Osteocyte (in vitro differentiated cells): Measurements from ENCODE around the gene CNOT1. TPM values are rescaled to one million over a fixed set of nuclear protein-coding genes. Genes with fewer than 3 reads are reported as not detected.
A peak's percentile ranks its signal among the peaks of the same experiment; 100 is the strongest.
"Not testable (repeated sequence)": the region's sequence is repeated elsewhere in the genome, so short reads cannot be mapped to it uniquely, and the experiment has no call there.

Source experiments
- DNase-seq: peaks from one replicate; pipeline ENCODE4 v3.0.0; 2021; ENCODE audit warnings: mixed read lengths; ENCODE audit not compliant: unreplicated experiment; ENCODE audit errors: extremely low spot score
- H3K27ac Mint-ChIP-seq: one replicate; pipeline ENCODE4 v1.8.0; 2021; ENCODE audit warnings: mild to moderate bottlenecking, mixed read lengths; ENCODE audit not compliant: unreplicated experiment
- H3K27me3 Mint-ChIP-seq: one replicate; pipeline ENCODE4 v1.8.0; 2021; ENCODE audit warnings: mixed read lengths; ENCODE audit not compliant: unreplicated experiment
- H3K36me3 Mint-ChIP-seq: one replicate; pipeline ENCODE4 v1.8.0; 2021; ENCODE audit warnings: mixed read lengths; ENCODE audit not compliant: unreplicated experiment
- H3K4me1 Mint-ChIP-seq: one replicate; pipeline ENCODE4 v1.8.0; 2021; ENCODE audit warnings: mixed read lengths; ENCODE audit not compliant: unreplicated experiment
- H3K4me3 Mint-ChIP-seq: one replicate; pipeline ENCODE4 v1.8.0; 2021; ENCODE audit warnings: mild to moderate bottlenecking, moderate library complexity, mixed read lengths; ENCODE audit not compliant: unreplicated experiment
- H3K9me3 Mint-ChIP-seq: one replicate; pipeline ENCODE4 v1.8.0; 2021; ENCODE audit warnings: mixed read lengths; ENCODE audit not compliant: unreplicated experiment
- CTCF ChIP-seq: fragments of 200-600 bp; sonication (generic); IDR thresholded peaks from 2 replicates; pipeline ENCODE4 v1.5.0; 2021; ENCODE audit warnings: antibody characterized with exemption, mild to moderate bottlenecking, moderate library complexity
- total RNA-seq: library from RNA; stranded (reverse); gene quantifications from 2 replicates; pipeline ENCODE4 v1.2.1, GENCODE V29; 2021

CNOT1 gene
- total RNA-seq, 1 donor from 2014 or later = 122 TPM

GRCh38 chr16:58638148-58639036, 8.8 kb upstream of the CNOT1 start:
- H3K27ac Mint-ChIP-seq = no peak overlapping the region
- no peaks in the 10 kb centered on the region for H3K9me3 Mint-ChIP-seq

GRCh38 chr16:58637021-58637420, 7.4 kb upstream of the CNOT1 start:
- not testable (repeated sequence) for H3K4me1 Mint-ChIP-seq, H3K9me3 Mint-ChIP-seq

More at GRCh38 chr16:58638148-58639036, 8.8 kb upstream of the CNOT1 start:
- no peak overlapping the region for H3K4me3 Mint-ChIP-seq
- no peaks in the 10 kb centered on the region for H3K36me3 Mint-ChIP-seq
- no peaks in the 10 kb centered on the region for H3K27me3 Mint-ChIP-seq
- peaks cover 7% of the 10 kb centered on the region for H3K4me1 Mint-ChIP-seq
- DNase-seq = no peak
- peak; percentile 53 for TF ChIP-seq CTCF

GRCh38 chr16:58636466-58636865, 6.8 kb upstream of the CNOT1 start:
- Mint-ChIP-seq H3K9me3 (no peaks in the 10 kb centered on the region), H3K27ac (no peak overlapping the region), H3K36me3 (no peaks in the 10 kb centered on the region), H3K4me1 (peaks cover 8% of the 10 kb centered on the region), H3K4me3 (no peak overlapping the region), H3K27me3 (no peaks in the 10 kb centered on the region)
- DNase-seq = no peak
- TF ChIP-seq CTCF = no peak

More at GRCh38 chr16:58637021-58637420, 7.4 kb upstream of the CNOT1 start:
- not testable (repeated sequence) for H3K4me3 Mint-ChIP-seq, H3K27ac Mint-ChIP-seq, DNase-seq, H3K36me3 Mint-ChIP-seq, H3K27me3 Mint-ChIP-seq

GRCh38 chr16:58635502-58635901, 5.9 kb upstream of the CNOT1 start:
- Mint-ChIP-seq H3K27ac (no peak overlapping the region), H3K4me3 (no peak overlapping the region), H3K4me1 (peaks cover 11% of the 10 kb centered on the region), H3K36me3 (no peaks in the 10 kb centered on the region), H3K27me3 (no peaks in the 10 kb centered on the region), H3K9me3 (no peaks in the 10 kb centered on the region)
- no peak for DNase-seq
- no peak for TF ChIP-seq CTCF

- H3K4me3 Mint-ChIP-seq = no peak overlapping the region
- no peak for DNase-seq
- H3K4me1 Mint-ChIP-seq = peaks cover 12% of the 10 kb centered on the region
- TF ChIP-seq CTCF = no peak
- no peaks in the 10 kb centered on the region for H3K27me3 Mint-ChIP-seq
- H3K9me3 Mint-ChIP-seq = no peaks in the 10 kb centered on the region
- H3K36me3 Mint-ChIP-seq = no peaks in the 10 kb centered on the region
- H3K27ac Mint-ChIP-seq = no peak overlapping the region
Measured at GRCh38 chr16:58634265-58634802, 4.7 kb upstream of the CNOT1 start.
